Colon (tissue), 2 donors: ENCODE measurements around the gene SEMA5B.

ENCODE experiments used
- FAIRE-seq: peaks from 2 replicates; lab custom pipeline; 2012; peaks lifted over from hg19 to GRCh38; lab: Jason Lieb, UNC
- donor health status: control.
- donor health status: control.

SEMA5B gene

DNA sequence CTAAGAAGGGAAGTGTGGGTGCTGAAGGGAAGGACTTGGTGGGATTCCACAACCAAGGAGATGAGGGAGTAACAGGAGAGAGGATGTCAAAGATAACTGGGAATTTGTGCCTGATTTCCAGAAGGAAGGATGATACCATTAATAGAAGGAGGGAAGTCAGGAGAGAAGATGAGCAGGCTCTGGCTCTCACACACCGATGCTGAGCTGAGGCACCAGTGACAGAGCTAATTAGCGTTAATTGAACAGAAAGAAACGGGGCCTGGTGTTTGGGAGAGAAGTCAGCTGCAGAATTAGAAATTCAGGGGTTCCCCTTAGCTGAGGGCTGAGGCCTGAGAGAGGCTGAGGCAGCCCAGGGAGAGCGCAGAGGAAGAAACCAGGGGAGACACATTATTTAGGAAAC is 27.4 kb upstream of the SEMA5B start:
- no peak for FAIRE-seq

- FAIRE-seq, result no peak
These were observed 26.7 kb upstream of the SEMA5B start for GRCh38 chr3:123054109-123054778.

GRCh38 chr3:123053107-123053506 is 25.5 kb upstream of the SEMA5B start:
- no peak for FAIRE-seq

DNA sequence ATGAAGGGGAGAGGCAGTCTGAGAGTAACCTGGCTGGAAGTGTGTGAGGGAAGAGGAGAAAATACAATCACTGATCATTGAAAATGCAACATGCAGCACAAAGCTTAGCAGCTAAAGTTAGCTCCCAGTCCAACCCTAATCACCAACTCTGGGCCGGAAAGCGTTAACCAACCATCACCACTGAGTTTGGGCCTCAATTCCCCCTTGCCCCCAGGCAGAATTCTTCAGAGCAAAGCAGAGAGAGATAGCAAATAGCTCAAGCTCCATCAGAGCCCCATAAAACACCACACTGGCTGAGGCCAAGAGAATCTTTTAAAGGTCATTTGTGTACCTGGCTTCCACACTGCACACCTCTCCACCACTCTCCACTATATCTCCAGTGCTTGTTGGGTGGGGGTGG is 23.1 kb upstream of the SEMA5B start:
- no peak for FAIRE-seq

DNA sequence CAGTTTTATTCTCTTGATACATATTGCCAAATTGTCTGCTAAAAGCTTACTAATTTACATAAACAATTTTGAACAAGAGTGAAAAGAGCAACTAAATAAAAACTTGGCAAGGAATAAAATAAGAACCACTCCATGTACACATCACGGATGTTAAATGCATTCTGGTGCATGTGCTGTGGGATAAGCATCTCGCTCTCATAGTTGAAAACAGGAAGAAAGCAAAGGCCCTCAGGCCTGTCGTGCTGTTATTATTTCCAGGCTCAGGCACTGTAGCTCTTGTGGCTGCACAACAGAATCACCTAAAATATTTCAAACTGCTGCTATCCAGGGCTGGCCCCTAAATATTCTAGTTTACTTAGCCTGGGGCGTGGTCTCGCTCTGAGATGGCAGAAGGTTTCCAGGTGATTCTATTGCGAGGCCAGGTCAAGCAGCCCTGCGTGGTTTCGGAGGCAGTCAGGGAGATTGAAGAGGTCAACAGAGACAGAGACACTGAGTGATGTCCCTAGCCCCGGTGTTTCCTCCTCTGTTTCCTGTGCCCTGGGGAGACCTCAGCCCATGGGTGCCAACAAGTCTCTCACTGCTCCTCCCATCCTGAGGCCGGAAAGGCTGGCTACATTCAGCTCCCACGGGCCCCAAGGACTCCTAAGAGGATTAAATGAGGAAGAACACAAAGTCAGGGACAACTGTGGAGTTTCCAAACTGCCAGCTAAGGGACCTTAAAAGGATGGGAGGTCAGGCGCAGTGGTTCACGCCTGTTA is 21.1 kb upstream of the SEMA5B start:
- FAIRE-seq, result no peak

GRCh38 chr3:123047062-123047319 is 19.4 kb upstream of the SEMA5B start:
- no peak for FAIRE-seq

DNA sequence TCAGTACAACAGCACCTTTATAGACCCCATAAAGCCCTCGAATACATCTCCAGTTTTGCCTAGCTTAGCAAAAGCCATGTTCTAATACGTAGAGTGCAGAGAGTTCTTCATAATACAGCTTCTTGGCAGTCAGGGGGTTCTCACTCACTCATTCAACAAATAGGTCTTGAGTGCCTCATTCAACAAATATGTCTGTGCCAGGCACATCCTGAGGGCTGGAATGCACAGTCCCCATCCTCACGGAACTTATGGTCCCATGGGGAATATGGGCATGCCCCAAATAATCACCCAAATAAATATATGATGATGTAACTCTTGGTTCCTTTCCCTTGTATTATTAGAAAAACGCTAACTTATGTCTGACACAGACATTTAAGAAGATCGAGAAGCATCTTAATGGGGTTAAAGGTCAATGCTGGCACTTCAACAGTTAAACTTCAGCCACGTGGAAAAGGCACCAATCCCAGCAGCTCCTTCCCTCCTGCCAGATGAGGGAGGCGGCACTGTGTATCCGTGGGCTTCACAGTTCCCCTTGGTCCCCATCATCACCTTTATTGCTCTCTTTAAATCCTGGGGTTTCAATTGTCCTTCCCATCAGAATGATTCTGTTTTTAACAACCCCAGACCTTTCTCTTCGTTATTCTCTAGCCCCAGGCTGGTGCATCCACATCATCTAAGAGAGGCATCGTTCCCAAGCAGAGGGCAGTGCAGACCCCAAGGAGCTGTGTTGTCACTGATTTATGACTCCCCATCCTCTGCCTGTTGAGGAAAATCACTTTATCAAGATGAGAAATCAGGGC is 18.9 kb upstream of the SEMA5B start:
- no peak for FAIRE-seq

GRCh38 chr3:123044981-123045763 is 17.6 kb upstream of the SEMA5B start:
- FAIRE-seq, result no peak

DNA sequence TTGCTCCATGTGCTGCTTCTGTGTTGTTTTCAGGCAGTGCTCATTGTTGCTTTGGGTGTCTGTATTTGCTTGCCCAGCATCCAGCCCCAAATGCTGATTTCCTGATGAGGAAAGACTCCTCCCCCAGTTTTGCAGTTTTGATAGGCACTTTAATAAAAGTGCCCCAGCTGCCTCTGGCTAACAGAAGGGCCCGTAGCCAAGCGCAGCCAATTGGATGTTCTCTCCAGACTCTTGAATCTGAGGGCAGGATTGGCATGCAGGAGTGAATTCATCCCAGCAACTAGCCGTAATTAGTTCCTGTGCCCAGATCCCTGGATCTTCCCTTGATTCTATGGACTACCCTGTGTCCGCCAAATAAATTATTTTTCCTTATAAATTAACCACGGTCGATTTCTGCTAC is 14.8 kb upstream of the SEMA5B start:
- no peak for FAIRE-seq

GRCh38 chr3:123039178-123039577 is 11.6 kb upstream of the SEMA5B start:
- no peak for FAIRE-seq

DNA sequence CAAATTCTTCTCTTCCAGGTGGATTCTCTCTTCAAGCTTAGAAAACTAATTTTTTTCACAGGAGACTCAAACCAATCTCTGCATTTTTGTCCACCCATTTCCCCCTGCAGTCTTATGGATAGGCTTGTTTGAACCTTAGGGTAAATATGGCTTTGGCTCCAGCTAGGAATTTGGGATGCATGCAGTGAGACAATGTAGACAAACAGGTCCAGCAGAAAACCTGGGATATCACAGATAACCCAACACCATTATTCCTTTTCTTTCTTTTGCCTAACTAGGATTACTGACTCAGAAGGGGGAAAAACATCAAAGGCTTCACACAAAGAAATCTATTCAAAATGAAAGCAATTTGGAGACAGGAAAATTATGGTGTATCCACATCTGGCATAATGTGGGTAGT is 11.2 kb upstream of the SEMA5B start:
- no peak for FAIRE-seq

DNA sequence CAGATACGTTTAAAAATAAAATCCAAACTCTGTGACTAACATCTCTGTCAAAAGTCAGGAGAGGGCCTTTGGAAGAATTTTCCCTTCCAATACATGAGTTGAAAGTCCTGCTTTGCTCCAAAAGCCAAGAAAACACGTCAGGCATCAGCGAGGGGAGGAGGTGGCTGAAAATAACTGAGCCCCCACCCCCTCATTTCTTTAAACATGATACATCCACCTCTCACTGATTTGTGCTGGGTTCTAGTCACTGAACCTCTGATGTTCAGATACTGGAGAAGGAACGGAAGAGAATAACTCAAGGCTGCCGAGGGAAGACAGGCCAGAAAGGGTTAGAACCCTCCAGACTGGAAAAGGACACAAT is 9.4 kb upstream of the SEMA5B start:
- FAIRE-seq, result no peak

DNA sequence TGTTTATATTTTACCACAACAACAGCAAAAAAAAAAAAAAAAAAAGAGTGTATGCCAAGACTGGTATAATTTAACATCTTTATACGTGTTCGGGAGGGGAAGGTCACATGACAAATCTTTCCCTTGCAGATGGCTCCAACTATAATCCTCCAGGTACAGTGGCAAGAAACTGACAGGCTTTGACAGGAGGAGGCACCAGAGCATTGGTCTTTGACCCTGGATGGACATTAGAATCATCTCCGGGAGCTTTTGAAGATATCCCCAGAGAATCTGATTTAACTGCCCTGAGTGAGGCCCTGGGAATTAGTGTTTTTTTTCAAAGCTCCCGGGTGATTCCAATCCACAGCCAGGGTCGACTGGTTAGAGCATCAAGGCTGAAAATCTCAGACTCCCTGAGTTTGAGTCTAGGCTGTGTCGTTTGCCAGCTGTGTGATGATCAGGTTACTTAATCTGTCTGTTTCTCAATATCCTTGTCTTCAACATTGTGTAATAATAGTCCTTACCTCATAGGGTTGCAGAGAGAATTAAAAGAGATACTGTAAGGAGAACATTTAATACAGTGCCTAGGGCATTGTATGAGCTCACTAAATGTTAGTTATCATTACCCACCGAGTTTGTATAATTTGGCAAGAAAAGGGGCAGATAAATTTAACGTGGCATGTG is 8.9 kb upstream of the SEMA5B start:
- no peak for FAIRE-seq

GRCh38 chr3:123034996-123035395 is 7.4 kb upstream of the SEMA5B start:
- FAIRE-seq, result no peak

- FAIRE-seq, result no peak
These were observed 6.6 kb upstream of the SEMA5B start for GRCh38 chr3:123034120-123034519.

DNA sequence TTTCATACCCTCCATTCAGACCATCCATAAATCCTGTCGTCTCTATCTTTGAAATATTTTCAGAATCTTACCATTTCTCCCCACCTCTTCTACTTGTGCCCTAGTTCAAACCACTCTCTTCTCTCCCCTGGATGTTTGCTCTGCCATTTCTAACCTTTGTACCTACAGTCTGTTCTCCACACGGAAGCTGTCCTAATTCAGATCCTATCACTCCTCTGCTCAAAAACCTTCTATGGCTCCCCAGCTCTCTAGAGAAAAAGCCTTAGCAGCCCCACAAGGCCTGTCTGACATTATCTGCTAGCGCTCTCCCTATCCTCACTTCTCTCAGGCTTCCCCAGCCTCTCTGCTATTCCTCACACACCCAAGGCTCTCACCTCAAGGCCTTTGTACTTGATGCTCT is 4.5 kb upstream of the SEMA5B start:
- FAIRE-seq, result no peak

- FAIRE-seq, result no peak
These were observed 3.5 kb upstream of the SEMA5B start for GRCh38 chr3:123031051-123031450.

- no peak for FAIRE-seq
These were observed 768 bp upstream of the SEMA5B start for GRCh38 chr3:123028233-123028828.

DNA sequence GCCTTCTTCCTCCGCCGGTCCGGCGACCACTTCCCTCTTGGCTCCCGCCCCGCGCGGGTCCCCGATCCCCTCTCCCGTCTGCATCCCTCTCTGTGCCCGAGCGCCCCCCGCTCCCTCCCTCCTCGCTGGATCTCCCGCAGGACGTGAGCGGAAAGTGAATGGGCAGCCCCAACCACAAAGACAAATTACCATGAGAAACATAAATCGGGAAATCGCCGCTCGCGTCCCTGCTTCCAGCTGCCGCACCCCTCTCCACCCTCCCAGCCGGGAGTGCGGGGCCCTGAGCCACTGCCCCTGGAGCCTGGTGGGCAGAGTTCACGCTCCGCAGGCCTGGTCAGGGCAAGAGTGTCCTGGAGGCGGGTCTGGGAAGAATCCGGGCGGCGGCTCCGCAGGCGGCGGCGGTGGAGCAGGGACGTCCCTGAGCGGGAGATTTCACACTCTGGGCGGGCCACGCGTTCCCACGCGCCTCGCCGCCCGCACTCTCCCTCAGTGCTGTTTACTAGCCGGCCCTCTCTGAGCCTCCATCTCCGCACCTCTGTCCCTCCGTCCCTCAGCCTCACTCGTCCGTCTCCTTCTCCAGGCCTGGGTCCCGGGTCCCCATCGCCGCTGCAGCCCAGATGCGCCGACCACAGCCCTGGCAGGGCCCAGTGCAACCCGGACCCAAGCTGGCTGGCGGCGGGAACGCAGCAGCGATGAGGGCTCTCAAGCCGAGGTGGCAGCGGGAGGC is 835 bp downstream of the SEMA5B start:
- no peak for FAIRE-seq

DNA sequence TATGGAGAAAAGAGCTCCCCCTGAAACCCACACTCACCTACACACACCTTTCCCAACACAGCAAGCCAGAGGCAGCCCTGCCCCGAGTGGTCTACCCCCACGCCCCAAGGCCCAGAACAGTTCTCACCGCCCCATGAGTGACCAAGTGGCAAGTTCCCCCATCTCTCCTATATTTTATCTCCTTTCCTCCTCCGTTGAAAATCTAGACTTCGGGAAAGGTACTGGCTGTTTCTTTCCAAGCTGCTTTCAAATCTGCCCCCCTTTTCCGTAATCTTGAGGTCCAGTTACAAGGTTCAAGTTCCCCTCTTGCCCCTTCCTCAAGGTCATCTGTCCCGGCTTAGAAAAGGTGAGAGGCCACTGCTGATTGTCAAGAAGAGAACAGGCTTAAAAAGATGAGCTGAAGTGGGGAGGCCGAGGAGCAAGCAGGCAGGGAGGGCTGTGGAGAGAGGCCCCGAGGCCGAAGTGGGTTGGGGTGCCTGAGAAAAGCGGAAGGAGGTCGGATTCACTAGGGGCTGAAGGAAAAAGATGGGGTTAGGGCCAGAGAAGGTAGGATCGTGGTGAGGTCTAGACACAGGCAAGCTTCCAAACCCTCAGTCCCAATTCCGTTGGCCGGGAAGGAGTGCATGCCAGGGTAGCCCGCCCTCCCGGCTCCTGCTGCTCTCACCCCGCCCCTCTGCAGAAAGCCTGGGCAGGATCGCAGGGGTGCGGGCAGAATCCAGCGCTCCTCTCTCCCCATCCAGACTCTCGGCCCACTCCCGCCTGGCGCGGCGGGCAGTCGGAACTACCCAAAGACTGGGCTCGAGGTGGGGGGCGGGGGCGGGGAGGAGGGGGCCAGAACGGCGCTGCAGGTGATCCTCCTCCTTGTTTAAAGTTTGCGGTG is 1.7 kb downstream of the SEMA5B start:
- no peak for FAIRE-seq
